ENCODE data around the gene GRIK1. TPM values are rescaled to one million over a fixed set of nuclear protein-coding genes. Genes with fewer than 3 reads are reported as not detected.

GRIK1 gene
- polyA plus RNA-seq, 1 donor from 2014 or later: 8.7 TPM

GRCh38 chr21:29647353-29647781 is 292.4 kb downstream of the GRIK1 start:
- H3K27me3 ChIP-seq (ENCODE audit: insufficient read depth, low read depth, low read length): no peaks in the 10 kb centered on the region
- H4K20me1 ChIP-seq (ENCODE audit: insufficient read depth): no peaks in the 10 kb centered on the region
- H3K79me2 ChIP-seq (replicated peaks; ENCODE audit: insufficient read depth, low read length): no peaks in the 10 kb centered on the region
- H3F3A ChIP-seq (ENCODE audit: insufficient read depth, low read length, poor library complexity, severe bottlenecking): no peaks in the 10 kb centered on the region
- H3K9me2 ChIP-seq (ENCODE audit: insufficient read depth, low read length): no peaks in the 10 kb centered on the region
- H3K27ac ChIP-seq (ENCODE audit: low read length): no peak overlapping the region
- no peak overlapping the region for H3K4me2 ChIP-seq (ENCODE audit: low read length)
- H3K9me3 ChIP-seq (ENCODE audit: low read length): no peaks in the 10 kb centered on the region
- no peak for TF ChIP-seq EZH2 (IDR thresholded peaks at IDR 0.05; ENCODE audit: borderline replicate concordance, insufficient read depth, low read length, poor library complexity, severe bottlenecking)
- no peak for TF ChIP-seq EP300 (conservative IDR thresholded peaks at IDR 0.05; ENCODE audit: poor library complexity, severe bottlenecking)
- TF ChIP-seq POLR2AphosphoS5 (IDR thresholded peaks at IDR 0.05): no peak
- no peak for TF ChIP-seq SMC3 (conservative IDR thresholded peaks at IDR 0.05; ENCODE audit: poor library complexity)
- no peak for TF ChIP-seq TAF1 (IDR thresholded peaks at IDR 0.05; ENCODE audit: low read depth)
- TF ChIP-seq MXI1 (conservative IDR thresholded peaks at IDR 0.05; ENCODE audit: poor library complexity, severe bottlenecking): no peak
- TF ChIP-seq REST (IDR thresholded peaks at IDR 0.05; ENCODE audit: borderline replicate concordance): no peak
- TF ChIP-seq RAD21 (conservative IDR thresholded peaks at IDR 0.05): no peak
- no peak for TF ChIP-seq CTCF (IDR thresholded peaks at IDR 0.05; ENCODE audit: poor library complexity, severe bottlenecking)
- no peak overlapping the region for H3K9ac ChIP-seq (ENCODE audit: low read length)
- no peak overlapping the region for H3K4me3 ChIP-seq (ENCODE audit: low read length)
- no peaks in the 10 kb centered on the region for H3K36me3 ChIP-seq (ENCODE audit: insufficient read depth, low read length)
- no peak overlapping the region for H2AFZ ChIP-seq (ENCODE audit: low read depth, low read length)

GRCh38 chr21:29645666-29646553 is 293.9 kb downstream of the GRIK1 start:
- no peaks in the 10 kb centered on the region for H3K36me3 ChIP-seq (ENCODE audit: insufficient read depth, low read length)
- no peak overlapping the region for H2AFZ ChIP-seq (ENCODE audit: low read depth, low read length)
- no peak overlapping the region for H3K4me2 ChIP-seq (ENCODE audit: low read length)
- H3F3A ChIP-seq (ENCODE audit: insufficient read depth, low read length, poor library complexity, severe bottlenecking): no peaks in the 10 kb centered on the region
- H3K9ac ChIP-seq (ENCODE audit: low read length): no peak overlapping the region
- H3K27ac ChIP-seq (ENCODE audit: low read length): no peak overlapping the region
- H4K20me1 ChIP-seq (ENCODE audit: insufficient read depth): no peaks in the 10 kb centered on the region
- no peaks in the 10 kb centered on the region for H3K9me3 ChIP-seq (ENCODE audit: low read length)
- TF ChIP-seq SMC3 (conservative IDR thresholded peaks at IDR 0.05; ENCODE audit: poor library complexity): no peak
- TF ChIP-seq RAD21 (conservative IDR thresholded peaks at IDR 0.05): no peak
- TF ChIP-seq MXI1 (conservative IDR thresholded peaks at IDR 0.05; ENCODE audit: poor library complexity, severe bottlenecking): no peak
- no peak for TF ChIP-seq TAF1 (IDR thresholded peaks at IDR 0.05; ENCODE audit: low read depth)
- TF ChIP-seq REST (IDR thresholded peaks at IDR 0.05; ENCODE audit: borderline replicate concordance): no peak
- no peaks in the 10 kb centered on the region for H3K9me2 ChIP-seq (ENCODE audit: insufficient read depth, low read length)
- no peak overlapping the region for H3K4me3 ChIP-seq (ENCODE audit: low read length)
- H3K27me3 ChIP-seq (ENCODE audit: insufficient read depth, low read depth, low read length): no peaks in the 10 kb centered on the region
- H3K79me2 ChIP-seq (replicated peaks; ENCODE audit: insufficient read depth, low read length): no peaks in the 10 kb centered on the region
